Keratinocyte (primary cell): ENCODE measurements around the gene C21orf91. TPM values are rescaled to one million over a fixed set of nuclear protein-coding genes. Genes with fewer than 3 reads are reported as not detected.

Experiments used
- DNase-seq: peaks from one replicate; pipeline ENCODE4 v3.0.0-alpha.2; 2011; ENCODE audit warnings: low read depth, missing footprints, low spot score
- FAIRE-seq: peaks from 2 replicates; lab custom pipeline; 2011; peaks lifted over from hg19 to GRCh38; lab: Jason Lieb, UNC
- H2AFZ ChIP-seq: 2 replicates; pipeline ENCODE4 v1.6.0; 2012; ENCODE audit warnings: low read length, control low read depth, inconsistent platforms; ENCODE audit not compliant: control insufficient read depth
- H3K27ac ChIP-seq: 2 replicates; pipeline ENCODE4 v1.5.1; 2011; ENCODE audit warnings: low read length; ENCODE audit not compliant: control insufficient read depth, insufficient read depth
- H3K27me3 ChIP-seq: 3 replicates; pipeline ENCODE4 v1.6.0; 2011; ENCODE audit warnings: low read length; ENCODE audit not compliant: control insufficient read depth, insufficient read depth; ENCODE audit errors: extremely low read depth
- H3K36me3 ChIP-seq, 2 experiments: 2 replicates in 1 of 2; 3 replicates in 1 of 2; pipeline ENCODE4 v1.5.1; 2011; ENCODE audit warnings: low read length in 2 of 2, mild to moderate bottlenecking in 1 of 2; ENCODE audit not compliant: control insufficient read depth in 2 of 2, insufficient read depth in 2 of 2; ENCODE audit errors: extremely low read depth in 1 of 2
- H3K4me1 ChIP-seq: 3 replicates; pipeline ENCODE4 v1.5.1; 2011; ENCODE audit warnings: low read length; ENCODE audit not compliant: control insufficient read depth, insufficient read depth; ENCODE audit errors: extremely low read depth
- H3K4me2 ChIP-seq: 3 replicates; pipeline ENCODE4 v1.6.0; 2011; ENCODE audit warnings: low read depth, low read length; ENCODE audit not compliant: control insufficient read depth, insufficient read depth; ENCODE audit errors: extremely low read depth
- H3K4me3 ChIP-seq, 3 experiments: fragments of 200-600 bp in 1 of 3; sonication (generic) in 1 of 3; 2 replicates in 2 of 3; 3 replicates in 1 of 3; pipeline ENCODE4 v1.5.1; 2011 to 2016; ENCODE audit warnings: low read length in 3 of 3, mild to moderate bottlenecking in 3 of 3, control low read depth in 2 of 3, inconsistent platforms in 1 of 3, low read depth in 1 of 3, mixed read lengths in 1 of 3, mixed run types in 1 of 3, moderate library complexity in 1 of 3; ENCODE audit not compliant: control insufficient read depth in 2 of 3, insufficient read depth in 2 of 3; ENCODE audit errors: extremely low read depth in 1 of 3
- H3K79me2 ChIP-seq: 2 replicates; pipeline ENCODE4 v1.6.0; 2012; ENCODE audit warnings: low read length; ENCODE audit not compliant: control insufficient read depth, insufficient read depth
- H3K9ac ChIP-seq: 3 replicates; pipeline ENCODE4 v1.6.0; 2011; ENCODE audit warnings: low read length; ENCODE audit not compliant: control insufficient read depth, insufficient read depth; ENCODE audit errors: extremely low read depth
- H3K9me1 ChIP-seq: 3 replicates; pipeline ENCODE4 v1.6.0; 2011; ENCODE audit warnings: low read length; ENCODE audit not compliant: control insufficient read depth, insufficient read depth; ENCODE audit errors: extremely low read depth
- H3K9me3 ChIP-seq: 2 replicates; pipeline ENCODE4 v1.5.1; 2012; ENCODE audit warnings: low read depth, low read length; ENCODE audit not compliant: control insufficient read depth
- H4K20me1 ChIP-seq: 3 replicates; pipeline ENCODE4 v1.6.0; 2011; ENCODE audit warnings: low read length; ENCODE audit not compliant: control insufficient read depth, insufficient read depth; ENCODE audit errors: extremely low read depth
- CTCF ChIP-seq, 3 experiments: IDR thresholded peaks in 1 of 3; conservative IDR thresholded peaks in 1 of 3; optimal IDR thresholded peaks in 1 of 3; 2 replicates in 2 of 3; 3 replicates in 1 of 3; pipeline versions ENCODE3 to v1.5.1; 2011; ENCODE audit warnings: low read length in 3 of 3, mild to moderate bottlenecking in 3 of 3, moderate library complexity in 2 of 3, control low read depth in 1 of 3, inconsistent platforms in 1 of 3; ENCODE audit not compliant: insufficient read depth in 2 of 3; ENCODE audit errors: extremely low read depth in 1 of 3
- EZH2 ChIP-seq: IDR thresholded peaks from one replicate; pipeline ENCODE4 v1.6.1; 2012; ENCODE audit warnings: inconsistent platforms, mild to moderate bottlenecking, low read length, moderate library complexity
- dilution Hi-C: fragments of 300-500 bp; cut with MboI; formaldehyde crosslinking; loops from one replicate; pipeline ENCODE4 v1.7.0; 2020; ENCODE audit warnings: low sequenced_read_pairs; ENCODE audit not compliant: extremely low pct_ligation_motif_present
- polyA plus RNA-seq, 5 experiments: library from polyadenylated mRNA; depleted of rRNA in 3 of 5; stranded (reverse) in 3 of 5; stranded (forward) in 1 of 5; unstranded in 1 of 5; fragments of >200 nt; gene quantifications; 1 replicate in 1 of 5; 2 replicates in 3 of 5; 3 replicates in 1 of 5; pipeline versions ENCODE4 v1.2.1 to v1.2.3, GENCODE V29; 2011 to 2012; ENCODE audit warnings: missing spikeins in 2 of 5, low read depth in 1 of 5, low replicate concordance in 1 of 5

The C21orf91 gene
- polyA plus RNA-seq, 1 donor (not counting 4 experiments of a cell fraction or from before 2014, with no cell fraction given) = 28.2 TPM

- H3K27me3 ChIP-seq = no peaks in the 10 kb centered on the region
- dilution Hi-C loops = no loop called here
- peak overlapping the region; percentile 92 for H2AFZ ChIP-seq
- H3K9me1 ChIP-seq = no peaks in the 10 kb centered on the region
- TF ChIP-seq EZH2 (no peak), CTCF (optimal IDR thresholded peaks at IDR 0.05 in 1 of 3, IDR thresholded peaks at IDR 0.05 in 1 of 3, conservative IDR thresholded peaks at IDR 0.05 in 1 of 3; ENCODE audit: extremely low read depth in 1 of 3, insufficient read depth in 2 of 3, low read length in 3 of 3) (no peak)
- peaks cover 13% of the 10 kb centered on the region for H3K4me1 ChIP-seq
- peaks cover 0 to 6% of the 10 kb centered on the region in 2 experiments for H3K36me3 ChIP-seq
- H3K4me2 ChIP-seq = peak overlapping the region; percentile 84
- peak overlapping the region; percentile 88 for H3K9ac ChIP-seq
- no peaks in the 10 kb centered on the region for H4K20me1 ChIP-seq
- peaks cover 27% of the 10 kb centered on the region for H3K79me2 ChIP-seq
- no peaks in the 10 kb centered on the region for H3K9me3 ChIP-seq
- peak overlapping the region; percentile 55 to 91 (median 88) for H3K4me3 ChIP-seq
- no peak for DNase-seq
- FAIRE-seq = peak; percentile 67
- peak overlapping the region; percentile 92 for H3K27ac ChIP-seq
Measured at GRCh38 chr21:17819877-17820229, 697 bp upstream of the C21orf91 start.

- FAIRE-seq (peak; percentile 44), DNase-seq (no peak)
- no peaks in the 10 kb centered on the region for H3K9me3 ChIP-seq
- peak overlapping the region; percentile 88 for H3K9ac ChIP-seq
- peak overlapping the region; percentile 96 for H3K4me2 ChIP-seq
- dilution Hi-C loops = no loop called here
- no peaks in the 10 kb centered on the region for H4K20me1 ChIP-seq
- H3K27me3 ChIP-seq = no peaks in the 10 kb centered on the region
- H3K79me2 ChIP-seq = peaks cover 30% of the 10 kb centered on the region
- TF ChIP-seq EZH2 = no peak
- TF ChIP-seq CTCF (optimal IDR thresholded peaks at IDR 0.05 in 1 of 3, IDR thresholded peaks at IDR 0.05 in 1 of 3, conservative IDR thresholded peaks at IDR 0.05 in 1 of 3; ENCODE audit: extremely low read depth in 1 of 3, insufficient read depth in 2 of 3, low read length in 3 of 3) = no peak
- peak overlapping the region; percentile 55 to 91 (median 88) for H3K4me3 ChIP-seq
- H3K4me1 ChIP-seq = peaks cover 13% of the 10 kb centered on the region
- peak overlapping the region; percentile 92 for H3K27ac ChIP-seq
- peaks cover 6 to 8% of the 10 kb centered on the region in 2 experiments for H3K36me3 ChIP-seq
- peak overlapping the region; percentile 75 for H2AFZ ChIP-seq
- no peaks in the 10 kb centered on the region for H3K9me1 ChIP-seq
Measured at GRCh38 chr21:17818186-17819113, 706 bp downstream of the C21orf91 start.
